HT1080 (cell line): ENCODE measurements around the gene MED25. TPM values are rescaled to one million over a fixed set of nuclear protein-coding genes. Genes with fewer than 3 reads are reported as not detected.

Source experiments
- DNase-seq: peaks from one replicate; pipeline ENCODE4 v3.0.0-alpha.2; 2015; ENCODE audit warnings: low read depth
- polyA plus RNA-seq, 2 experiments: library from polyadenylated mRNA; depleted of rRNA; stranded (reverse); fragments of >200 nt; gene quantifications; 2 replicates each; pipeline ENCODE4 v1.2.3, GENCODE V29; 2015
- total RNA-seq: library from RNA; depleted of rRNA; stranded (reverse); fragments of >200 nt; shearing (Covaris generic); gene quantifications from 2 replicates; pipeline ENCODE4 v1.2.3, GENCODE V29; 2014; rRNA removed

MED25 gene
- 15.3 and 18.7 TPM in 2 replicates for total RNA-seq
- 25.3 and 27.3 TPM in 2 replicates for polyA plus RNA-seq (2015; cell fraction: cytosol; rRNA removed)
- polyA plus RNA-seq (2015; cell fraction: nucleus; rRNA removed), result 39.0 and 43.5 TPM in 2 replicates

DNA sequence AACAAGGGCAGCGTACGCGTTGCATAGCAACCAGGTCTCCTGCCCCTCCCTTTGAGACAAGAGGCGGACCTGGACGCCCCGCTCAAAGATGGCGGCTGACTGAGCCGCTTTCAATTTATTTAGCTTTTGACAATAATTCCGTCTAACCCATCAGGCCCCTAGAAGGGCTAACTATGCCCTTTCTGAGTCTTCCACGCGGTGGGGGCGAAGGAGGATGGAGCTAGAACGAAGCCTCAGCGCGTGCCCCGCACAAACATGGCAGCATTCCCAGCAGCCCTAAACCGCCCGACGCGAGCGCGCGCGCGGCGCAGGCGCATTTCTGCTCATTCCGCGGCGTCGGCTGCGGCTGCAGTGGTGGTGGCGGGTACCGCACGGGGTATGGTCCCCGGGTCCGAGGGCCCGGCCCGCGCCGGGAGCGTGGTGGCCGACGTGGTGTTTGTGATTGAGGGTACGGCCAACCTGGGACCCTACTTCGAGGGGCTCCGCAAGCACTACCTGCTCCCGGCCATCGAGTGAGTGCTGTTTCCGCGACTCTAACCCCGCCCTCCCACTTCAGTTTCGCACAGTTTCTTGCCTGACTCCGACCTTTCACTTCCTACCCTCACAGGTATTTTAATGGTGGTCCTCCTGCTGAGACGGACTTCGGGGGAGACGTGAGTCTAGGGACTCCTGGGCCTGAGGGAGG, at the start of gene MED25:
MED25 (plus strand) TSS at position 326 of the 685 bp plus-strand sequence; CDS start at position 379, 53 bp downstream.
- peak; percentile 85 for DNase-seq

DNA sequence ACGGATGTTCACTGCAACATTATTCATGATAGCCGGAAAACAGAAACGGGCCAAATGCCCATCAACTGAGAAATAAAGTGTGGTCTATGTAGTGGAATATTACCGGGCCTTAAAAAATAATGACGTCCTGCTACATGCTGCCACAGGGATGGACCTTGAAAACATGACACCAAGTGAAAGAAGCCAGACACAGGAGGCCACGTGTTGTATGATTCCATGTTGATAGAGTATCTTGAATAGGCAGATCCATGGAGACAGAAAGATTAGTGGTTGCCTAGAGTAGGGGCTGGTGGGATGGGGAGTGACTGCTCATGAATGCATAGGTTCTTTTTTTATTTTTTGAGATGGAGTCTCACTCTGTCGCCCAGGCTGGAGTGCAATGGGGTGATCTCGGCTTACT, 47.6 kb upstream of the MED25 start:
- no peak for DNase-seq

DNA sequence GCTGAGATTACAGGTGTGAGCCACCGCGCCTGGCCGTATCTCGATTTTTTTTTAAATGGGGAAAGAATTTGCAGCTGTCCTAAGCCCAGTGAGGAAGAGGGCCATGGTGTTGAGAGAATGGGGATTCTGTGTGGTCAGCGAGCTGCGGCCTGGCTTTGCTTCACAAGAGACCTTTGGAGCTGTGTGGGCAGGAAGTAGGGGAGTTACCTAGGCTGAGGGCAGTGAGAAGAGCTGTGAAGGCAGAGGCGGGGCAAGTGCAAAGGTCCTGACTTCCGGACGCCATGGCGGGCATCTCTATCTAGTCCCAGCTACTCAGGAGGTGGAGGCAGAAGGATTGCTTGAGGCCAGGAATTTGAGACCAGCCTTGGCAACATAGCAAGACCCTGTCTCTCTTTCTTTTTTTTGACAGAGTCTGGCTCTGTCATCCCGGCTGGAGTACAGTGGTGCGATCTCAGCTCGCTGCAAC, 46.4 kb upstream of the MED25 start:
- DNase-seq, result no peak

DNA sequence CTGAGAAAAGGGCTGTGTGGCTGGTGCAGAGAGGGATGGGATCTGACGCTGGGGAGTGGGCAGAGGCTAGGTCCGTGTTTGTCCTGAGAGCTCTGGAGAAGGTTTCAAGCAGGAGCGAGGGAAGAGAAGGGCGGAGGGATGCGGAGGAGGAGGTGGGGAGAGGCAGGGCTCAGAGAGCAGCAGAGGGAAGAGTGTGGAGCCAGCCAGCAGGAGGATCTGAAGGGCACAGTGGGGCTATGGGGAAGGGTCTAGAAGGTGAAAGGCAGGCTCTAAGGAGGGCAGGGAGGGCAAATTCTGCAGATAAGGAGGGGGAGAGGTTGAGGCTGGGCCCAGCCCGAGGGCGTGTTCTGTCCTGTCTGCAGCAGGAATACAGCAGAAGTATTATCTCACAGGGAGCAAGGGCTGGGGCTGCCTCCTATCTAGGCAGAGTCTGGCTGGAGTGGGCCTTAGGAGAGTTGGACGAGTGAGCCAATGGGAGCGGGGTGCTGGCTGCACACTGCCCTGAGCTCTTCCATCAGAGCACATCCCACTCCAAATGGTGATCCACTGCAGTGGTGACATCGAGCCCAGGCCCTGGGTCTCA, 45.1 kb upstream of the MED25 start:
- no peak for DNase-seq

DNA sequence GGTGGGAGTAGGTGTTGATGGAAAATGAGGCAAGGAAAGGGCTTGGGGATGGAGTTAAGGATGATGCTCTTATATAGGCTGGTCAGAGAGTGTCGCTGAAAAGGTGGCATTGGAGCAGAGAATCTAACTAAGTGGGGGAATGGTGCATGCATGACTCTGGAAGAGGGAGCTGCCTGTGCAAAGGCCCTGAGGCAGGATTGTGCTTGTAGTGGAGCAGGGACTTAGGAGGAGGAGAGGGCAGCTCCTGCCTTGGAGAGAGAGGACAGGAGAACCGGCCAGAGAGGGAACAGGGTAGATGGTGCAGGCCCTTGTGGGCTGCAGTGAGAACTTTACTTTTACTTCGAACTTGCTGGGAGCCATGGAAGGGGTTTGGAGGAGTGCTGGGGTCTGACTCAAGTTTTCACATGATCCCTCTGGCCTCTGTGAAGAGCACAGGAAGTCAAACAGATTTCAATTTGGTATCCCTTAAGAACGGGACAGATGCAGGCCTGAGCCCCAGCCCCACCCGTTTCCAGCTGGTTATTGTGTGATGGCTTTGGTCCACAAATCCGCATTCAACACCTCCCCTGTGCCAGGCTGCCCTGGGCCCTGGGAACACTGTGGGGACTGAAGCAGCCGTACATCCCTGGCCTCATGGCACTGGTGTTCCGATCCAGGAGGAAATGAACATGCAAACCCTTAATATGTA, 44.3 kb upstream of the MED25 start:
- DNase-seq, result no peak

DNA sequence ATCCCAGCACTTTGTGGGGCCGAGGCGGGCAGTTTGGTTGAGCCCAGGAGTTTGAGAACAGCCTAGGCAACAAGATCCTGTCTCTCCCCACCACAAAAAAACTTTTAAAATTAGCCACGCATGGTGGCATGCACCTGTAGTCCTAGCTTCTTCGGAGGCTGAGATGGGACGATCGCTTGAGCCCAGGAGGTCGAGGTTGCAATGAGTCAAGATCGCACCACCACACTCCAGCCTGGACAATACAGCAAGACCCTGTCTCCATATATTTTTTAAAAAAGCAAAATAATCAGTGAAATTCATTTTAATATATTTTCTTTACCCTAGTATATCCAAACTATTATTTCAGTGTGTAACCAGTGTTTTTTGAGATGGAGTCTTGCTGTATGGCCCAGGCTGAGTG, 43.1 kb upstream of the MED25 start:
- DNase-seq, result no peak

DNA sequence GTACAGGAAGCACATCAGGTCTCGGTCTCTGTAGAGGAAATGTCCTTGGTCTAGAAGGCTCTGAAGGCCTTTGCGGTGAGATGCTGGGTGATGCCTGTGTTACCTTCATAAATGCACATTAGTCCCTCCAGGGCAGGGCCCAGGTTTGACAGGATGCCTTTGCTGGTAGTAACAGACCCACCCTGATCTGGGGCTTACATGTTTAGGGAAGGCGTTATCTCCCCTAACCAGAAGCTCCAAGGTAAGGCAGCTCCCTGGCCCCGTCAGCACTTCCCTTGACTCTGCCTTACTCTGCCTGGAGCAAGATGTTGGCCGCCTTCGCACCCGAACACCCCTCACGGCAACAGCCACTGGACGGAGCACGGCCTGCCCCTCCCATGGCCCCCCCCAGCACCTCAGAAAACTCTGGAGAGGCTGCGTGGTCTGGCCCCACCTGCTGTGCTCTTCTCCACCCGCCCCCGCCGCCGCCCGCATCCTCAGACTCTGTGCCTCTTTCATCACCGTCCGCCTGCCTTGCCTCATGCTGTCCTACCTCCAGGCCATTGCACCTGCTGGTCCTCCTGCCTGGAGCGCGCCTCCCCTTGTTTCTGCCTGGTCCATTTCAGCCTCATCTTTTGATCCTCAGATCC, 42.2 kb upstream of the MED25 start:
- no peak for DNase-seq

DNA sequence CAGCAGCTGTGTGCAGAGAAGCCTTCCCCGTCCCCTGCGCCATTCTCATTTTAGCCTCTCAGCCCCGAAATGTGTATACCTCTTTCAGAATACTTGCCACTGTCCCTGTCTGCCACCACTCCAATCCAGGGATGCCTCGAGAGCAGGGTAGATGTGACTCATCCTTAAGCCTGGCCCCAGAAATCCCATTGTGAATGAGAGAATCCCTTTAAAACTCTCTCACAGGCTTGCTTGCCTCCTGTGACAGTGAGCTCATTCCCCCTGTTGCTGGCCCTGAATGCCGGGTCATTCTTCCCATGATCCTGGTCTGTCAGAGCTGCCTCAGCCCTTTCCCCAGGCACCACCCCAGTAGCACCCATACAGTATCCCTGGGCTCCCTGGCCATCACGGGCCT, 41.7 kb upstream of the MED25 start:
- no peak for DNase-seq

DNA sequence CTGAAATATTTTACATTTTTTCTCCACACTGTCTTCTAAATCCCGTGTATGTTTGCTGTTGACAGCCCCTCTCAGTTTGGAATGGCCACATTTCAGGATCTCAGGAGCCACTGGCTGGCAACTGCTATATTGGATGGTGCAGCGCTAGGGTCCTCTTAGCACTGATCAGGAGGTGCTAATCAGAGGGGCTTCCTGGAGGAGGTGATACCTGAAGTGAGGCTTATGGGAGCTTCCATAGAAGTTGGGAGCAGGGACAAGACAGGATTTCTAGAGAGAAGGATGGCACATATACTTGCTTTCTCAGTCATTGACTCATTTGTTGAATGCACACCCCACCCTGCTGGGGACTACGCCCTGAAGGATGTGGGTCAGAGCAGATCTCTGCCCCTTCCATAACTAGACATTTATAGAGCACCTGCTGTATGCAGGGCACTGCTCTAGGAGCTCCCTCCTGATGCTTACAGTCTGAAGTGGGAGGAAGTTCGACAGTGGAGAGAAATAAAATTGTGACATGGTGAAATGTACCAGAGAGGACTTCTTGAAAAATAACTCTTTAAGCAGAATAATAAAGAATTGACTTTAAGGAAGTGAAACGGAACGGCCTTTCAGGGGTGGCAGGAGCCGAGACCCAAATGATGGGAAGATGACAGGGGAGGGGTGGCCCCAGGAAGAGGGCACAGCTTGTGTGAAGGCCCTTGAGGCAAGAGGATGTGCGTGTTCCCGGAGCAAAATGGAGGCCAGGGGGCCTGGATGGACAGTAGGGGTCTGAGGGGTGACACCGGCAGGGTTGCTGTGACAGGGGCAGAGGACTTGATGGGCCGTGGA, 38.1 kb upstream of the MED25 start:
- DNase-seq, result no peak

DNA sequence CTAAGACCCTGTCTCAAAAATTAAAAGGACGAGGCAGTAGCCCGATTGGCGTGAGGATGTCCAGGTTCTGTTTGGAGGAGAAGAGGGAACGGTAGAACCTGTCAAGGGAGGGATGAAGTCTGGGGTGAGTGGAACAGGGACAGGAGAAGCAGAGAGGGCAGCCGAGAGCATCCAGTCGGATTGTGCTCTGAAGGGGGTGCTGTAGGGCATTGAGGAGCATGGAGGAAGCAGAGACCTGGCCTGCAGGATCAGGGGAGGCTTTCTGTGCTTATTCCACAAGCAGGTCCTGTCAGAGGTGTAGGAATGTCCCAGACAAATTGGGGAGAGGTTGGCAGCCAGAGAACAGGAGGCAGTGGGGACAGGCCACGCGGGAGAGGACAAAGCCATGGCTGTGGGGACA, 37.2 kb upstream of the MED25 start:
- no peak for DNase-seq

DNA sequence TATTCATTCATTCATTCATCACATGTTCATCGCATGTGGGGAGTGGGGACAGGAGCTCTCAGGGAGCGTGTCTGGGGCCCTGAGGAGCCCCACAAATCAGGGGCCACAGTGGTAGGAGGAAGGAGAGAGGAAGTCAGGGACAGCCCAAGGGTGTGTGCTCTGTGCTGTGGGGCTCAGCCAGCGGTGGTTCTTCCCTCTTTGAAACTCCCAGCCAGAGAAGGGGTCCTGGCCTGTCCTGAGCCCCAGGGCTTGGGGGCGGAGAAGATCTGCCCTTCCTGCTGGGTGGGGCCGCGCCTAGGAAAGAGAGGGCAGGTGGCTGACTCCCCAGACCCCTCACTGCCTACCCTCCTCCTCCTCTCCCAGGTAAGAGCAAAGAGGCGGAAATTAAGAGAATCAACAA, 36.7 kb upstream of the MED25 start:
- no peak for DNase-seq

DNA sequence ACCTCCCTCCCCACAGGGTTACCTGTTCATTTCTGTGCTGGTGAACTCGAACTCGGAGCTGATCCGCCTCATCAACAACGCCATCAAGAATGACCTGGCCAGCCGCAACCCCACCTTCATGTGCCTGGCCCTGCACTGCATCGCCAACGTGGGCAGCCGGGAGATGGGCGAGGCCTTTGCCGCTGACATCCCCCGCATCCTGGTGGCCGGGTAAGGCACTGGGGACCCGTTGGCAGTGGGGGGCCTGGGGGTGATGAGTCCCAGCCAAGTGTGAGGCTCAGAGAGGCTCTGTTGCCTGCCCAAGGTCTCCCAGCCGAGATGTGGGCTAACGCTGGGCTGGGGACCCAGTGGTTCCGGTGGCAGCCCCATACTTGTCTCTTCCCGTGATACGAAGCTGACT, 35.6 kb upstream of the MED25 start:
- DNase-seq, result no peak

DNA sequence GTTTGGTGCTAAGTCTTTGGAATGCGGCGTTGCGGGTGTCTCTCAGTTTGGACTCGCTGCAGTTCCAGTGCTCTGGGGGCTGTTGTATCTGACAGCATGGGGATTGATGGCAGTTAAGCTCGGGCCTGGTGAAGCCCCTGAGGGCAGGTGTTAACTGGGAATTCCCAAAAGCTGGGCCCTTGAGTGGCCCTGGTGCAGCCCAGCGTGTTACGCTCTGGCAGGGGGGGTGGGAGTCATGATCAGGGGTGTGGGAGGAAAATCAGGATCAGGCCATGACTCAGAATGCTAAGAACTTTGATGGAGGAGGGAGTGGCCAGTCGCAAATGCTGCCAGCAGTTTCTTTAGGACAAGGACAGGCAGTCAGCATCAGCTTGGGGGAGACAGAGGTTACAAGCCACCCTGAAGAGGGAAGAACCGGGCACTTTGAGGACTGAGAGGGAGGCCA, 31.7 kb upstream of the MED25 start:
- peak; percentile 45 for DNase-seq

DNA sequence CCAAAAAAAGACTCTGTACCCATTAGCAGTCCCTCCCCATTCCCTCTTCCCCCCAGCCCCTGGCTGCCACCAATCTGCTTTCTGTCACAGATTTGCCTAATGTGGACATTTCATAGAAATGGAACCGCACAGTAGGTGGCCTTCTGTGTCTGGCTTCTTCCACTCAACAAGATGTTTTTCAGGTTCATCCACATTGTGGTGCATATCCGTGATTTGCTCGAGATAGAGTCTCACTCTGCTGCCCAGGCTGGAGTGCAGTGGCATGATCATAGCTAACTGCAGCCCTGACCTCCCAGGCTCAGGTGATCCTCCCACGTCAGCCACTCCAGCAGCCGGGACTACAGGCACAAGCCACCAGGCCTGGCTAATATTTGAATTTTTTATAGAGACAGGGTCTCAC, 30.3 kb upstream of the MED25 start:
- no peak for DNase-seq

DNA sequence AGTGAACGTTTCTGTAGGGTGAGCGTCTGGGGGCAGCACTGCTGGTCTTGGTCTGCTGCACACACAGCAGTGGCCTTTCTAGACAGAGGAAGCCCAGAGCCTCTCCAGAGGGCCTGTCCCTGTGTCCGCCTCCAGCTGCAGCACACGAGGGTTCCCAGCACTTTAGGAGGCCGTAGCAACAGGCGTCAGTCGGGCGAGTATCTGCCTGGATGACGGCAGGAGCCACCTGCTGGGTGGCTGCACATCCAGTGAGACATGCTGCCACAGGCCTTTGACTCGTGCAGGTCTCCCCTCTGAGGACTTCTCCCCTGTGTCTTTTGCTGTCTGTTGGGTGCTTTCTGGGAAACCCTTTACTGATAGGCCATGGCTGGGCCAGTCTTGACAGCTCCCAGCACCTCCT, 29.2 kb upstream of the MED25 start:
- no peak for DNase-seq

DNA sequence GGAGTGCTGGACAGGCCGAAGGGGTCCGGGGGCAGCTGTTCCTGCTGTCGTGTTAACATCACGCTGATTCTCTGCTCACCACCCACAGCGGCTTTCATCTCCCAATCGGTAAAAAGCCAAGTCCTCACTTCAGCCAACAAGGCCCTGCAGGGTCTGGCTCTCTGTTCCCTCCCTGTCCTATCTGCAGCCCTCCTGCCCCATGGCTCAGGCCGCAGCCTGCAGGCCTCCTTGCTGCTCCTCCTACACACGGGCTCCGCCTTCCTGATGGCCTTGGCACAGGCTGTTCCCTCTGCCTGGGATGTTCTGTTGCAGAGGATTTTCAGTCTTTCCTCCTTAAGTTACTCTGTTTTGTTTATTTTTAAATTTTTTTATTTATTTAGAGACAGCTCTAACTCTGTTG, 27.2 kb upstream of the MED25 start:
- DNase-seq, result no peak

DNA sequence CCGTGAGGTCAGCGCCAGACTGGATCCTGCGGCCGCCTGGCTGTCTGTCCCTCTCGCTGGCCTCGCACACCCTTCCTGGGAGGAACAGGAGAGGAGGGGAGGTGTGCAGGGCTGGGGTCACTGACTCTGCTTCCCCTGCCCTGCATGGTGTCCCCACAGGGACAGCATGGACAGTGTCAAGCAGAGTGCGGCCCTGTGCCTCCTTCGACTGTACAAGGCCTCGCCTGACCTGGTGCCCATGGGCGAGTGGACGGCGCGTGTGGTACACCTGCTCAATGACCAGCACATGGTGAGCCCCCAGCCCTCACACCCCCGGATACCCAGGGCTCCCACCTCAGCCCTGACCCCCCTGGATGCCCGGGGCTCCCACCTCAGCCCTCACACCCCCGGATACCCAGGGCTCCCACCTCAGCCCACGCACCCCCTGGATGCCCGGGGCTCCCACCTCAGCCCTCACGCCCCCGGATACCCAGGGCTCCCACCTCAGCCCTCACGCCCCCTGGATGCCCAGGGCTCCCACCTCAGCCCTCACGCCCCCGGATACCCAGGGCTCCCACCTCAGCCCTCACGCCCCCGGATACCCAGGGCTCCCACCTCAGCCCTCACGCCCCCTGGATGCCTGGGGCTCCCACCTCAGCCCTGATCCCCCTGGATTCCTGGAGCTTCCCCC, 26.2 kb upstream of the MED25 start:
- no peak for DNase-seq

DNA sequence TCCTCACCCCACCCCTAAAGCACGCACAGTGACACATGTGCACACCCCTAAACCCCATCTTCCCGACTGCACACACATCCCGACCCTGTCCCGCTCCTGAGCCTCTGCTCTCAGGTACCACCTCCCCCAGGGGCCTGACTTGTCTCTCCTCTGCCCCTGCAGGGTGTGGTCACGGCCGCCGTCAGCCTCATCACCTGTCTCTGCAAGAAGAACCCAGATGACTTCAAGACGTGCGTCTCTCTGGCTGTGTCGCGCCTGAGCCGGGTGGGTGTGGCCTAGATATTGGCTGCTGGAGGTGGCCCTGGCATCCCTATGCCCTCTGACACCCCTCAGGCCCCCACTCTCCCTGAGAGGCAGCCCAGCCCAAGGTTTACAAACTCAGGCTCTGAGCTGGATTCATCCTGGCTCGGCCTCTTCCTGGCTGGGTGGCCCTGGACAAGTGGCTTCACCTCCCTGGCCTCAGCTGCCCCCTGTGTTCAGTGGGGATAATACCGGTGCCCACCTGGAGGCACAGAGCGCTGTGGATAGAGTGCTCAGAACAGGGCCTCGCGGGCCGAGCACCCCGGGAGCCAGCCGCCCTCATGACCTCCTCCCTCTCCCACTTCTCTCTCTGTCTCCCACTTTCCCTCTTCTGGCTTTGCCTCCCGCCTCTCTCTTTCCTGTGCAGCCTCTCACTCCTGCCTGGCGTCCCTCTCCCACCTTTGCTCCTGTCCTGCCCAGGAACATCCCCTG, 25.1 kb upstream of the MED25 start:
- DNase-seq, result no peak

DNA sequence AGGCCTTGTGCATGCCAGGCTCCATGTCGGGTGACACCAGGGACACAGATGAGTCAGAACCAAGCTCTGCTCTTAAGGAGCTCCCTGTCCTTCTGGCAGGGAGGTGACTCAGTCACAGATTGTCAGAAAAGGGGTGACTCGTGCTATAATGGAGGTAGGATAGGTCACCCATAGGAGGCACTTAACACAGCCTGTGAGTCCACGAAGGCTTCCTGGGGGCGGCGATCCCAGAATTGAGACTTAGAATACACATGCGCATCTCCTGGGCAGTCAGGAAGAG, 24.6 kb upstream of the MED25 start:
- peak; percentile 78 for DNase-seq

DNA sequence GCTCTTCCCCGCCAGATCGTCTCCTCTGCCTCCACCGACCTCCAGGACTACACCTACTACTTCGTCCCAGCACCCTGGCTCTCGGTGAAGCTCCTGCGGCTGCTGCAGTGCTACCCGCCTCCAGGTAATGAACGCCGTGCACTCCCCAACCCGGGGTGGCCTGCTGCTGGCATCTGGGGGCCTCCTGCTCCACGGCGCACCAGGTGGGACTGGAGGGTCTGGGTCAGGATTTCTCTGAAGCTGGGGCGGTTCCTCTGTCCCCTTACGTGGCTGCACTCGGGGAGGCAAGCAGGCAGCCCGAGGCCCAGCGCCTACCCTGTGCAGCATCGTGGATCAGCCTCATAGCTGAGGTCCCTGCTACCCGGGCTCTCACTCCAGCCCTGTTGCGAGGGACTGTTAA, 22.5 kb upstream of the MED25 start:
- DNase-seq, result no peak
